Ishikawa (cell line): ENCODE measurements around the gene RECQL5.

ENCODE experiments used
- CEBPB ChIP-seq: IDR thresholded peaks from 2 replicates; pipeline ENCODE4 v1.6.1; 2012
- CREB1 ChIP-seq: IDR thresholded peaks from 2 replicates; pipeline ENCODE4 v1.6.1; 2012; ENCODE audit warnings: low read depth
- EGR1 ChIP-seq: IDR thresholded peaks from 2 replicates; pipeline ENCODE4 v1.6.1; 2012
- EP300 ChIP-seq: IDR thresholded peaks from 2 replicates; pipeline ENCODE4 v1.6.1; 2012; ENCODE audit warnings: borderline replicate concordance
- FOXM1 ChIP-seq: IDR thresholded peaks from 2 replicates; pipeline ENCODE4 v1.6.1; 2012; ENCODE audit warnings: low read depth, borderline replicate concordance
- MAX ChIP-seq: IDR thresholded peaks from 2 replicates; pipeline ENCODE4 v1.6.1; 2012
- RAD21 ChIP-seq: IDR thresholded peaks from 2 replicates; pipeline ENCODE4 v1.6.1; 2012; ENCODE audit warnings: low read depth
- REST ChIP-seq: IDR thresholded peaks from 2 replicates; pipeline ENCODE4 v1.6.1; 2012; ENCODE audit warnings: low read depth, mild to moderate bottlenecking
- TCF12 ChIP-seq: IDR thresholded peaks from 2 replicates; pipeline ENCODE4 v1.6.1; 2012; ENCODE audit warnings: low read depth
- TEAD4 ChIP-seq: IDR thresholded peaks from 2 replicates; pipeline ENCODE4 v1.6.1; 2012
- USF1 ChIP-seq: IDR thresholded peaks from 2 replicates; pipeline ENCODE4 v1.6.1; 2012
- YY1 ChIP-seq: IDR thresholded peaks from 2 replicates; pipeline ENCODE4 v1.6.1; 2012; ENCODE audit warnings: low read depth

GRCh38 chr17:75643643-75644017, 23.3 kb downstream of the RECQL5 start:
- TF ChIP-seq TEAD4 = no peak
- TF ChIP-seq EGR1 = no peak
- no peak for TF ChIP-seq FOXM1
- TF ChIP-seq YY1 = no peak
- no peak for TF ChIP-seq MAX
- TF ChIP-seq CEBPB = no peak
- TF ChIP-seq EP300 = no peak
- TF ChIP-seq RAD21 = no peak
- no peak for TF ChIP-seq REST
- no peak for TF ChIP-seq CREB1
- no peak for TF ChIP-seq USF1
- TF ChIP-seq TCF12 = no peak
